ENCODE results near the gene TMX2. TPM values are rescaled to one million over a fixed set of nuclear protein-coding genes. Genes with fewer than 3 reads are reported as not detected.

TMX2 gene
- total and polyA plus RNA-seq, 2 donors (not counting 3 experiments of a cell fraction or from before 2014, with no cell fraction given), result 52.7 to 67.7 TPM

DNA sequence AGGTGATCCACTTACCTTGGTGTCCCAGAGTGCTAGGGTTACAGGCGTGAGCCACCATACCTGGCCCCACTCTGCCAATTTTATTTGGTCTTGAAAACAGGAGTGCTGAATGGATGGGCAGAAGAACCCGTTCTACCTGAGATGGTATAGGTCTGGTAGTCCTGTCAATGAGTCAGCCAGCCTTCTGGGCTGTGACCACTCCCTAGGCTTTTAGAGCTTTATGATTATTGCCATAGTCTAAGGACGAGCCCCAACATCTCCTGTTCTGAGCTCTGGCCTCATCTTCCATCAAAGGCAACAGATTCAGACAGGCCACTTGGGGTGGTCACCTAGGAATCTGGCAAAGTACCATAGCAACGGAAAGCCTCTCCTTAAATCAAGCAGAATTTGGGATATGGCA is 33.0 kb upstream of the TMX2 start:
- Histone ChIP-seq H3K27ac (ENCODE audit: insufficient read depth, low read depth, low read length) (no peak overlapping the region), H3K9me1 (replicated peaks; ENCODE audit: control insufficient read depth, extremely low read depth, insufficient read depth, low read length) (no peaks in the 10 kb centered on the region), H3K4me2 (ENCODE audit: insufficient read depth, low read length) (no peak overlapping the region), H3K4me1 (ENCODE audit: control insufficient read depth, extremely low read depth, insufficient read depth, low read length) (peaks cover 11% of the 10 kb centered on the region), H3K27me3 (ENCODE audit: control insufficient read depth in 2 of 2, insufficient read depth in 2 of 2, low read length in 2 of 2) (no peaks in the 10 kb centered on the region), H3K36me3 (ENCODE audit: control insufficient read depth in 2 of 2, extremely low read depth in 1 of 2, insufficient read depth in 2 of 2, low read length in 2 of 2) (peaks cover 4 to 14% of the 10 kb centered on the region in 2 experiments), H3K79me2 (ENCODE audit: control insufficient read depth, insufficient read depth, low read length) (peaks cover 77% of the 10 kb centered on the region), H4K20me1 (replicated peaks; ENCODE audit: control insufficient read depth, extremely low read depth, insufficient read depth, low read length) (peaks cover 3% of the 10 kb centered on the region), H2AFZ (ENCODE audit: low read depth, low read length) (no peak overlapping the region), H3K4me3 (replicated peaks in 1 of 3; ENCODE audit: insufficient read depth in 1 of 3, low read depth in 1 of 3, low read length in 3 of 3) (no peak overlapping the region), H3K9ac (replicated peaks; ENCODE audit: extremely low read depth, insufficient read depth, low read length) (no peak overlapping the region), H3K9me3 (replicated peaks; ENCODE audit: control insufficient read depth, insufficient read depth, low read length) (no peaks in the 10 kb centered on the region)
- FAIRE-seq (no peak), DNase-seq (ENCODE audit: low read depth, low spot score) (no peak)
- intact Hi-C loops (cut with micrococcal nuclease), result no loop called here
- POLR2A ChIA-PET, result no interaction called here
- no TSS peak for BruUV-seq (replicated peaks)
- dilution Hi-C loops (cut with MboI; ENCODE audit: extremely low pct_ligation_motif_present, low sequenced_read_pairs), result no loop called here
- CTCF ChIA-PET, result no interaction called here
- no peak for TF ChIP-seq JUN (IDR thresholded peaks at IDR 0.05; ENCODE audit: borderline replicate concordance, insufficient read depth, insufficient read length, low read depth)
- no peak for TF ChIP-seq POLR2AphosphoS5 (IDR thresholded peaks at IDR 0.05; ENCODE audit: insufficient read depth, low read depth, low read length)
- no peak for TF ChIP-seq POLR2A (IDR thresholded peaks at IDR 0.05; ENCODE audit: low read depth, low read length)
- TF ChIP-seq CTCF (IDR thresholded peaks at IDR 0.05; ENCODE audit: extremely low read depth in 1 of 2, insufficient read depth in 1 of 2, low read depth in 1 of 2, low read length in 2 of 2), result no peak
- TF ChIP-seq FOS (IDR thresholded peaks at IDR 0.05; ENCODE audit: borderline replicate concordance, insufficient read depth, low read length), result no peak
- TF ChIP-seq EZH2 (IDR thresholded peaks at IDR 0.05; ENCODE audit: borderline replicate concordance, low read depth, low read length, severe bottlenecking), result no peak
- no peak for TF ChIP-seq GATA2 (IDR thresholded peaks at IDR 0.05; ENCODE audit: insufficient read depth, insufficient read length, low read depth, low read length)
- TF ChIP-seq, protein P1, sequence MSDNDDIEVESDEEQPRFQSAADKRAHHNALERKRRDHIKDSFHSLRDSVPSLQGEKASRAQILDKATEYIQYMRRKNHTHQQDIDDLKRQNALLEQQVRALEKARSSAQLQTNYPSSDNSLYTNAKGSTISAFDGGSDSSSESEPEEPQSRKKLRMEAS (IDR thresholded peaks at IDR 0.05; ENCODE audit: insufficient read depth, insufficient read length), result no peak
- TF ChIP-seq MYC (IDR thresholded peaks at IDR 0.05; ENCODE audit: low read depth, low read length), result no peak
